T-helper 1 cell treated with Interleukin-12 subunit alpha and Interleukin-12 subunit beta and Interleukin-4 antibody, amounts not matched to agents 30 μg/mL and 1 μg/mL, for 36 hours (primary cell): Measurements from ENCODE around the gene ALOX15.
"Not testable (repeated sequence)": the region's sequence is repeated elsewhere in the genome, so short reads cannot be mapped to it uniquely, and the experiment has no call there.

Source experiments
- H3K27ac Mint-ChIP-seq: one replicate; pipeline ENCODE4 v1.8.0; 2021; ENCODE audit warnings: mild to moderate bottlenecking, mixed read lengths
- H3K27me3 Mint-ChIP-seq: one replicate; pipeline ENCODE4 v1.8.0; 2021; ENCODE audit warnings: low read depth, mixed read lengths
- H3K36me3 Mint-ChIP-seq: one replicate; pipeline ENCODE4 v1.8.0; 2021; ENCODE audit warnings: low read depth, mixed read lengths
- H3K4me1 Mint-ChIP-seq: one replicate; pipeline ENCODE4 v1.8.0; 2021; ENCODE audit warnings: low read depth, mixed read lengths
- H3K4me3 Mint-ChIP-seq: one replicate; pipeline ENCODE4 v1.8.0; 2021; ENCODE audit warnings: mild to moderate bottlenecking, moderate library complexity, mixed read lengths
- H3K9me3 Mint-ChIP-seq: one replicate; pipeline ENCODE4 v1.8.0; 2021; ENCODE audit warnings: mixed read lengths

ALOX15 gene

GRCh38 chr17:4597975-4598374 lies 43.5 kb downstream of the ALOX15 start:
- H3K9me3 Mint-ChIP-seq, result no peaks in the 10 kb centered on the region
- H3K4me3 Mint-ChIP-seq, result no peak overlapping the region
- no peaks in the 10 kb centered on the region for H3K27me3 Mint-ChIP-seq
- H3K36me3 Mint-ChIP-seq, result no peaks in the 10 kb centered on the region
- H3K27ac Mint-ChIP-seq, result no peak overlapping the region
- peaks cover 3% of the 10 kb centered on the region for H3K4me1 Mint-ChIP-seq

DNA sequence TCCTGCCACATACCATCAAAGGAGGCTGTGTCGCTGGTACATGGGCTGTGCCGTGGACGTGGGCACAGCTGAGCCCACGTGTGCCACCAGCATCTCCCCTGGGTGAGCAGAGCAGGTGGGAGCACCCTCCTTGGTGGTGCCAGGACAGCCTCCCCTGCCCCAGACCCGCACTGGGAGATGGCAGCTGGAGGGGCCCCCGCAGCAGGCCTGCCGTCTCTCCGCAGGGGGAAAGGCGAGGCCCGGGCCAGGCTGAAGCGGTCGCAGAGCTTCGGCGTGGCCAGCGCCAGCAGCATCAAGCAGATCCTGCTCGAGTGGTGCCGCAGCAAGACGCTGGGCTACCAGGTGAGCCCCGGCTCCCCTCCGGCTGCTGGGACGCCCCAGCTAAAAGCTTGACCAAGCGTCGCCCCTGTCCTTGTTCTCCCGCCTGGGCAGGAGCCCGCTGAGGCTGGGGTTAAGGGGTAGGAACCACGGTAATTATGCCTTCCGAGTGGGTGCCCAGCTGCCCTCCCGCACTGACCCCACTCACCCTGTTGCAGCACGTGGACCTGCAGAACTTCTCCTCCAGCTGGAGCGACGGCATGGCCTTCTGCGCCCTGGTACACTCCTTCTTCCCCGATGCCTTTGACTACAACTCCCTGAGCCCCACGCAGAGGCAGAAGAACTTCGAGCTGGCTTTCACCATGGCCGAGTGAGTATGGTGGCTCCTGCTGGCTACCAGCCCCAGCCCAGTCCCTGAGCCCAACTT lies 44.7 kb downstream of the ALOX15 start:
- Mint-ChIP-seq H3K4me1 (peaks cover 3% of the 10 kb centered on the region), H3K27ac (no peak overlapping the region), H3K36me3 (no peaks in the 10 kb centered on the region), H3K4me3 (no peak overlapping the region), H3K9me3 (no peaks in the 10 kb centered on the region), H3K27me3 (no peaks in the 10 kb centered on the region)

GRCh38 chr17:4595685-4596342 lies 45.7 kb downstream of the ALOX15 start:
- H3K4me3 Mint-ChIP-seq, H3K27ac Mint-ChIP-seq, H3K4me1 Mint-ChIP-seq, H3K27me3 Mint-ChIP-seq, H3K36me3 Mint-ChIP-seq, H3K9me3 Mint-ChIP-seq: not testable (repeated sequence)

- H3K4me3 Mint-ChIP-seq, result no peak overlapping the region
- peaks cover 3% of the 10 kb centered on the region for H3K4me1 Mint-ChIP-seq
- peak overlapping the region; percentile 20 for H3K27ac Mint-ChIP-seq
- no peaks in the 10 kb centered on the region for H3K9me3 Mint-ChIP-seq
- no peaks in the 10 kb centered on the region for H3K36me3 Mint-ChIP-seq
- H3K27me3 Mint-ChIP-seq, result peaks cover 6% of the 10 kb centered on the region
Measured at GRCh38 chr17:4594931-4595684, 46.4 kb downstream of the ALOX15 start.

- H3K9me3 Mint-ChIP-seq, result no peaks in the 10 kb centered on the region
- H3K27ac Mint-ChIP-seq, result no peak overlapping the region
- H3K36me3 Mint-ChIP-seq, result no peaks in the 10 kb centered on the region
- peaks cover 6% of the 10 kb centered on the region for H3K27me3 Mint-ChIP-seq
- peaks cover 3% of the 10 kb centered on the region for H3K4me1 Mint-ChIP-seq
- no peak overlapping the region for H3K4me3 Mint-ChIP-seq
Measured at GRCh38 chr17:4594406-4594805, 47.1 kb downstream of the ALOX15 start.

GRCh38 chr17:4593021-4593421 lies 48.5 kb downstream of the ALOX15 start:
- Mint-ChIP-seq H3K9me3 (no peaks in the 10 kb centered on the region), H3K4me1 (peaks cover 3% of the 10 kb centered on the region), H3K27ac (no peak overlapping the region), H3K27me3 (peaks cover 11% of the 10 kb centered on the region), H3K4me3 (no peak overlapping the region), H3K36me3 (no peaks in the 10 kb centered on the region)

GRCh38 chr17:4592240-4593005 lies 49.1 kb downstream of the ALOX15 start:
- peaks cover 11% of the 10 kb centered on the region for H3K27me3 Mint-ChIP-seq
- no peak overlapping the region for H3K27ac Mint-ChIP-seq
- no peak overlapping the region for H3K4me3 Mint-ChIP-seq
- H3K4me1 Mint-ChIP-seq, result peaks cover 3% of the 10 kb centered on the region
- H3K36me3 Mint-ChIP-seq, result no peaks in the 10 kb centered on the region
- no peaks in the 10 kb centered on the region for H3K9me3 Mint-ChIP-seq

DNA sequence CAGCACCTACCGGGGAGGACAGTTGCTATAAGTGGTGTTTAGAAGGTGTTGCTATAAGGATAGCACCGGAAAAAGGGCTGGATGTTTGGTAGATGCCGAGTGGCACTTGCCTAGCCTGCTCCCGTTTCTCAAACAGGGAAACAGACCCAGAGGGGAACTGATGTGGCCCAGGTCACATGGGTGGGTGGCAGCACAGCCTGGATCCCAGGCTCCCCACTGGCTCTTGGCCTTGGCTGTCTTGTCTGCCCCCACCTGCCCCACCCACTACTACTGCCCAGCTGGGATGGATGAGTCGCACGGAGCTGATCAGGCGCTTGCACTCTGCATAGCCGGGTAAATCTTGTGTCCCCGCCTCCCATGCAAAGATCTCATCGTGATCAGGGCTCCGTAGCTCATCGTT lies 49.9 kb downstream of the ALOX15 start:
- H3K27me3 Mint-ChIP-seq, result peaks cover 18% of the 10 kb centered on the region
- no peaks in the 10 kb centered on the region for H3K9me3 Mint-ChIP-seq
- H3K4me1 Mint-ChIP-seq, result peaks cover 3% of the 10 kb centered on the region
- no peak overlapping the region for H3K27ac Mint-ChIP-seq
- H3K36me3 Mint-ChIP-seq, result no peaks in the 10 kb centered on the region
- H3K4me3 Mint-ChIP-seq, result no peak overlapping the region

DNA sequence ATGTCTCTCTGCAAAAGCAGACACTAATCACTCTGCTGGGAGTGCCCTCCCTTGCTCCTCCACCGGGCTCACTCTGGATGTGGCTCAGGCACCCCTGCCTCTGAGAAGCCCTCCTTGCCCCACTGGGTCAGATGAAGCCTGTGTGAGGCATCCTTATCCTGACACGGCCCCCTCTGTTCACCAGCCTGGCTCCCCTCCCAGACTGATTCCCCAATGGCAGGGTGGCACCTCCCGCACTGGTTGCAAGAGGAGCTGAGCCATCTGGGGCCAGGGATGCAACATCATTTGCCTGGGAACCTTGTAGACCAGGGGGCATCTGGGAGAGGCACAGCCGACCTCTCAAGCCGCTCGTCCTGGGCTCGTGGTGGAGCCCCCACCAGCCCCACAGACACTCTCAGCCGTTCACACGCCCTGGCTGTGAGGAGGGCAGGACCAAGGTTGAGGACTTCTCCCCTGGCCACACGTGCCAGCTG lies 50.5 kb downstream of the ALOX15 start:
- peaks cover 23% of the 10 kb centered on the region for H3K27me3 Mint-ChIP-seq
- H3K4me1 Mint-ChIP-seq, result peaks cover 3% of the 10 kb centered on the region
- no peak overlapping the region for H3K4me3 Mint-ChIP-seq
- H3K9me3 Mint-ChIP-seq, result no peaks in the 10 kb centered on the region
- no peak overlapping the region for H3K27ac Mint-ChIP-seq
- no peaks in the 10 kb centered on the region for H3K36me3 Mint-ChIP-seq

- not testable (repeated sequence) for H3K27ac Mint-ChIP-seq, H3K36me3 Mint-ChIP-seq, H3K4me1 Mint-ChIP-seq, H3K9me3 Mint-ChIP-seq, H3K4me3 Mint-ChIP-seq
- H3K27me3 Mint-ChIP-seq, result peaks cover 33% of the 10 kb centered on the region
Measured at GRCh38 chr17:4590042-4590441, 51.4 kb downstream of the ALOX15 start.

- Mint-ChIP-seq H3K4me3 (no peak overlapping the region), H3K27ac (no peak overlapping the region), H3K4me1 (no peaks in the 10 kb centered on the region), H3K36me3 (no peaks in the 10 kb centered on the region), H3K9me3 (no peaks in the 10 kb centered on the region), H3K27me3 (peaks cover 34% of the 10 kb centered on the region)
Measured at GRCh38 chr17:4588898-4589625, 52.4 kb downstream of the ALOX15 start.

DNA sequence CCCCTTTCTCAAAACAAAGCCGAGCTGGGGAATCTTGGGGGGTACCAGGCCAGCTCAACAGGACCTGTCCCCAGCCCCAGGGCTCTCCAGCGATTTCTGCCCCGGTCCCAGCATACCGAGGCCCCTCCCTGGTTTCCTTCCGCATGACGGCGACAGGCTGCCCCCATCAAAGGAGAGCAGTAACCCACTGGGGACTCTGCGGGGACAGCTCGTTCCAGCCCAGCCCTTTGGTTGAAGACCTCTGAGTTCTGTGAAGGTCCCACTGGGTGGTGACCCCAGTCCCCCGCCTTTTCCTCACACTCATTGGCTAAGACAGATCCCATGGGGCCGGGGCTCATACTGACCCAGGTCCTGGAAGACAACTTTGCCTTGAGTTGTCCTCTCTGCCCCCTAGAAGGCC lies 53.1 kb downstream of the ALOX15 start:
- Mint-ChIP-seq H3K27ac (no peak overlapping the region), H3K9me3 (no peaks in the 10 kb centered on the region), H3K36me3 (no peaks in the 10 kb centered on the region), H3K4me1 (peaks cover 2% of the 10 kb centered on the region), H3K27me3 (peaks cover 41% of the 10 kb centered on the region), H3K4me3 (no peak overlapping the region)

GRCh38 chr17:4587803-4588202 lies 53.7 kb downstream of the ALOX15 start:
- Mint-ChIP-seq H3K36me3 (no peaks in the 10 kb centered on the region), H3K27ac (no peak overlapping the region), H3K4me3 (no peak overlapping the region), H3K9me3 (no peaks in the 10 kb centered on the region), H3K27me3 (peaks cover 47% of the 10 kb centered on the region), H3K4me1 (peaks cover 2% of the 10 kb centered on the region)

DNA sequence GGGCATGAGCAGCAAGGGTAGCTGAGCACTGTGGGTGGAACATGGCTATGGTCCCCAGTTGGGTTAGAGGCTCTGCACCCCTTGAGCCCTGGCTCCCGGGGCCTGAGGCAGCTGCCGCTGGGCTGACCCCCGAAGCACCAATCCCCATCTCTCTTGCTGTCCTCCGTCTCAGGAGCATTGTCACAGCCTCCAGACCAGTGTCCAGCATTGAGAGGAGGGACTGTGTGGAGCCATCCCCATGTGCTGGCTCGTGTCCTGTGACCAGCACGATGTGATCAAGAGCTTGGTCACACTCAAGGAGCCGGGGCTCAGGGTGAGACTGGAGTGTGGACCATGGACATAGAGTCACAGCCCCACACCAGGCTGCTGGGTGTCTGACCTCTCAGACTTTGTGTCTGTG lies 54.3 kb downstream of the ALOX15 start:
- no peak overlapping the region for H3K27ac Mint-ChIP-seq
- no peaks in the 10 kb centered on the region for H3K9me3 Mint-ChIP-seq
- no peak overlapping the region for H3K4me3 Mint-ChIP-seq
- H3K27me3 Mint-ChIP-seq, result peaks cover 52% of the 10 kb centered on the region
- H3K36me3 Mint-ChIP-seq, result no peaks in the 10 kb centered on the region
- H3K4me1 Mint-ChIP-seq, result peaks cover 2% of the 10 kb centered on the region
